GM19328 (cell line): ENCODE results near the gene CAPRIN1.
"Not testable (repeated sequence)": the region's sequence is repeated elsewhere in the genome, so short reads cannot be mapped to it uniquely, and the experiment has no call there.

Experiments
- ATAC-seq: cut with Tn5 transposase; IDR thresholded peaks from one replicate; pipeline ENCODE4 v1.9.1; 2021; ENCODE audit warnings: mild to moderate bottlenecking, moderate library complexity; ENCODE audit not compliant: unreplicated experiment

Gene CAPRIN1

DNA sequence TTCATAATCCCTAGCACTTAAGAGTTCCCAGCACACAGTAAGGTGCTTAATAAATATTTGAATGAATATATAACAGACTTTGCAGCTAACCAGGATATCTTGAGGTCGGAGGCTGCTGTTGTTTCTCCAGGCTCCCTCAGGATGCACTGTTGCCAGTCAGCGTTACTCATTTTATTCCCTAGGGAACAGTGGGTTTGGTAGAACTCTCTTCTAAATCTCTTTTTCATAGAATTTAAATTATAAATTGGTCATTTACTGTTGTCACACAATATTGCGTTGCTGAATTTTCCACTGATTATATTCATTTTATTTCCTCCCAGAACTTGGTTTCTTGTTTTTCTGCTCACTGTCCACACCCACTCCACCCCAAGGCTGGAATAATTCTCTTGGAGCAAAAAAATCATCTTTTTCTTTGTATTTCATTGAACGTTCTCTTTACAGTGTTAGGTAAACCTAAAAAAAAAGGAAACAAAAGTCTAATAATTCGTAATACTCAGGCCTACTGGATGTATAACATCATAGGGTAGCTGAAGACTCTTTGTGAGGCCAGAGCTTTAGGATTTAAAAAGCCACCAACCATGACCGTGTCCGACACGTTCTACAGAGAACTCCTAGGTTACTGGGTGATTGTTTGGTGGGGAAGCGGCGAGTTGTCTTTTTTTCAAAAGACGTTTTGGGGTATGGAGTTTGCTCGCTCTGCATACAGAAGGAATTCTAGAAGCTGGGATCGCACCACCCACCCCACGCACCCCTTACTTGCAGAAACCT, 766 bp upstream of the CAPRIN1 start:
- ATAC-seq, result no peak

DNA sequence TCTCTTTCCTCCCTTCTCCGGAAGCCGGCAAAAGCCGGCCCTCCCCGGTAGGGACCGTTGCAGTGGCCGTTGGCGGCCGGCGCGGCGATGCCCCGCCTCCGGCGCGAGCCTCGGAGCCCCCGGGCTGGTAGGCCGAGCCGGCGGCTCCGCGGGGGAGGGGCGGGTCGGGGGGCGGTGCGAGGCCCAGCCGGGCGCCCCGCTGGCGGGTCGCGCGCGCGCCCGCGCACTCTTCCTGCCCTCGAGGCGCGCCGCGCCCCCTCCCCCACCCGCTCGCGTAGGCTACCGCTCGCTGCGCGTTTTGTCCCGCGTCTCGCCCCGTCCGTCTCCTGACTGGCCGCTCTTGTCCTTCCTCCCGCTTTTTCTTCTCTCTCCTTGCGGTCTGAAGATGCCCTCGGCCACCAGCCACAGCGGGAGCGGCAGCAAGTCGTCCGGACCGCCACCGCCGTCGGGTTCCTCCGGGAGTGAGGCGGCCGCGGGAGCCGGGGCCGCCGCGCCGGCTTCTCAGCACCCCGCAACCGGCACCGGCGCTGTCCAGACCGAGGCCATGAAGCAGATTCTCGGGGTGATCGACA, 591 bp downstream of the CAPRIN1 start:
- peak; percentile 60 for ATAC-seq

DNA sequence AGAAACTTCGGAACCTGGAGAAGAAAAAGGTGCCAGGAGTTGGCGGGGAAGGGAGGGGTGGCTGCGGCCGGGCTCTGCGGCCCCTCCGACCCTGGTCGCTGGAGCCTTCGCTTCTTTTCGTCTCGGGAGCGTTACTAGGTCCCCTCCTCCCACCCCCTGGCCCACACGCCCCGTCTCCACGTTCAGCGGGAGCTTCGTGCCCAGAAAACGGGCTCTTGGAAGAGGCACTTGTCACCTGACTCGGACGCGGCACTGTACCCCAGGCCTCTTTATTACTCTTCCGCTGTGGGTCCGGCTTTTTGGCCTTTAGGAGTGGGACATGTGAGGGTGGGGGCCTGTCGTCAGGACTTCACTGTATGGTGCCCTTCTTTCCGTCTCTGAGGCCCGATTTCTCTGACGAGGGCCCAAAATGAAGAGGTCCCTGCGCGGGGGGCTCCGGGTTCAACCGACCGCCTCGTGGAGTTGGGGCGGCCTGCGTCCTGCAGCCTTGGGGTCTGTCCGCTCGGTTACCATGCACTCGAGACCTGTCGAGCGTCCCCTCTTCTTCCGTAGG, 1.2 kb downstream of the CAPRIN1 start:
- ATAC-seq, result no peak

DNA sequence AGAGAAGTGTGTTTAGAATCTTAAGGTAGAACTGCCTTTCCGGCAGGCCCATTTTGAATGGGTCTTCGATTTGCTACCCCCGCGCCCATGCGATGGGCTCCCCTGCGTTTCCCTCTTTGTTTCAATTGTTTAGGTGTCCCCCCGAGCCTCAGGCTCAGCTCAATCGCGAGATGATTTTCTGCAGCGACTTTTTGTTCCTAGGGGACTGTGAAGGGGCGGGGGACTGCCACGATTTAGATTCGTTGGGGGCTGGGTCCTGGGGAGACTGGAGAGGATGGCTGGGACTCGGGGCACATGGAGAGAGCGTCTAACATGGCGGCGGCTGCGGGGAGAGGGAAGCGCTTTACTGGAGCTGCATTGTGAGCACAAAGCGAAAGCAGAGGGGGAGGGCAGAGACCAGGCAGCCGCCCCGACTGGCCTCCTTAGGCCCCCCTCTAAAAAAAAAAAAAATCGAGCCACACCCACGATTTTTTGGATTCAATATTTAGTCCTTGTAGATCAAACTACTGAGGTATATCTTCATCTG, 1.7 kb downstream of the CAPRIN1 start:
- ATAC-seq, result no peak

DNA sequence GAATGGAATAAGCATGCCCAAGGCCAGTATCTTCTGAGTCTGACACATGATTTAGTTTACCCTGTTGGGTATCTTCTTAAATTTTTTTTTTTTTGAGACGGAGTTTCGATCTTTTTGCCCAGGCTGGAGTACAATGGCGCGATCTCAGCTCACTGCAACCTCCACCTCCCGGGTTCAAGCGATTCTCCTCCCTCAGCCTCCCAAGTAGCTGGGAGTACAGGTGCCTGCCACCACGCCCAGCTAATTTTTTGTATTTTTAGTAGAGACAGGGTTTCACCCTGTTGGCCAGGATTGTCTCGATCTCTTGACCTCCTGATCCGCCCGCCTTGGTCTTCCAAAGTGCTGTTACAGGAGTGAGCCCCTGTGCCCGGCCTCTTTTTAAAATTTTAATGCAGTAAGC, 2.8 kb downstream of the CAPRIN1 start:
- not testable (repeated sequence) for ATAC-seq

DNA sequence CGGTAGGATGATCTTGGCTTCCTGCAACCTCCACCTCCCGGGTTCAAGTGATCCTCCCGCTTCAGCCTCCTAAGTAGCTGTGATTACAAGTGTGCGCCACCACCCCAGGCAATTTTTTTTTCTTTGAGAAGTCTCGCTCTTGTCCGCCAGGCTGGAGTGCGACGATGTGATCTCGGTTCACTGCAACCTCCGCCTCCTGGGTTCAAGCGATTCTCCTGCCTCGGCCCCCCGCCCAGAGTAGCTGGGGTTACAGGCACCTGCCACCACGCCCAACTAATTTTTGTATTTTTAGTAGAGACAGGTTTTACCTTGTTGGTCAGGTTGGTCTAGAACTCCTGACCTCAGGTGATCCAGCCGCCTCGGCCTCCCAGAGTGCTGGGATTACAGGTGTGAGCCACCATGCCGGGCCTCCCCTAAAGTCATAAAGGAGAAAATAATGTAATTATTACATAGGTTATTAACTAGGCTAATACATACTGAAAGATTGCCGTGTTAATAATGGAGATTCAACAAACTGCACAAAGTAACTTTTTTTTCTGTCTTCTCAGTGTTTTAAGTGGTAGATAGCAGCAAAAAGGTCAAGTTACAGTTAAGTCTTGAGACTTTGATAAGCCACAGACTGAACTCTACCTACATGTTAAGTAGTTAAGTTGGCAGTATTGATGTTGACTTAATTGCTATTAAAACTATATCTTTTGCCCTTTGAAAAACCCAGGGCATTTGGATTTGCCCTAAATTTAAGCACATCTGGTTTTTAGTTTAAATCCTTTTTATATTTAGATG, 3.9 kb downstream of the CAPRIN1 start:
- ATAC-seq, result no peak

DNA sequence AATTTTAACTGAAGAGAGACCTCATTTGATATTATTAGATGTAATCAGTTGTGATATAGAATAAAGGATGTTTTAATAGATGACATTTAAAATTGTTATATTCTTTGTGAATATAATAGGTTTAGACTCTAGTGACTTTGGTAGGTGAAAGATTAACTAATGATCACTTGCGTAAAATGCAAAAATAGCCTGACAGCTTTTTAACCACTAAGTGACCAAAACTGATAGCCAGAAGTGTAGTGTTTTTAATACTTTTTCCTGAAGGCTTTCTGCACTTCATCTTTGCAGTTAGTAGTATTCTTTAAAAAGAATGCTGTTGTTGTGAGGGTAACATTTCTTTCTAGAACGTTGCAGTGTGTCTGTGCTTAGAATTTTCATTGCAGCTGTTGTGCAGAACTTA, 5.1 kb downstream of the CAPRIN1 start:
- no peak for ATAC-seq

DNA sequence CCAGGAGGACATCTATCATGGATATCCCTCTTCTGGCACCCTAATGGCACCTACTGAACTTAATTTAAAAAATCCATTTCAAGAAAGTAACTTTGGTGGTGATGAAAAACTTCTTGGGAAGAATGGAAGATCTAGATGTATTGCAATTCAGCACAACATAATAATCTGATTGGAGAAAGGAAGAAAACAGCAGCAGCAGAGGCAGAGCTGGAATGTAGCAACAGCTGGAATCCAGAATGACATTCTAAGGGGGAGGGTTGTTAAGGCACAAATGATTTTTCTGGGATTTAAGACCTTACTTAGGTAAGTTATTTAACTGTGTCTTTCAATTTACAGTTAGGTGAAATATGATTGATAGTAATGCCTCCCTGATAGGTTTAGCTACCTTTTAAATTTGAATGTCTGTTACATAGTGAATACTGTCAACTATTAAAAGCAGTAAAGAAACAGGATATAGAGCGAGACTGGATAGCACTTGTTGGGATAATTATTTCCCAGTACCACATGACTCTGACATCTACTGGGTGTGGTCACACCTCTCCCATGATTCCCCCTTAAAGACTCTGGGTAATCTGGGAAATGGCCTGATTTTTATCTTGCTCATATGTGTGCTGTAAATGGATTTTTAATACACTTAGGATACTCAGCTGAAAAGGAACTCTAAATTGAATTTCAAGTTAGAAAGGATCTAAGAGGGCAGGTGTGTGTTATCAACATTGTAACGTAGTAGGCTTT, 11.7 kb downstream of the CAPRIN1 start:
- ATAC-seq, result no peak

DNA sequence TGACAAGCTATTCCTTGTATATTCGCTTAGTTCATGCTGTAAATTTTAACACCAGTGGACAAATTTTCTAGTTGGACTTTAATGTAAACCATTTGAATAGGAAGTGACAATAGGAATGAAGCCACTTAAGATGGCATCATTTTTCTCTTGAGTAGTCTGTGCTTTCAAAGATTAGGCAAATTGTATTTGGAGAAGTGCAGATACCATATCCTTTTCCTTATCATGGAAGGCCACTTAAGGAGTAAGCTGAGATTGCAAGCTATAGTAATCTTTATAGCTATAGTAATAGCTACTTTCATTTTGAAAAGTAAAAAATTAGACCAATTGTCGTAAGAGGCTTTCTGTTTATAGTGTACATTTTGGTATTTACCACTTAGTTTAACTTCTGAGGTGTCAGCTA, 12.8 kb downstream of the CAPRIN1 start:
- no peak for ATAC-seq

DNA sequence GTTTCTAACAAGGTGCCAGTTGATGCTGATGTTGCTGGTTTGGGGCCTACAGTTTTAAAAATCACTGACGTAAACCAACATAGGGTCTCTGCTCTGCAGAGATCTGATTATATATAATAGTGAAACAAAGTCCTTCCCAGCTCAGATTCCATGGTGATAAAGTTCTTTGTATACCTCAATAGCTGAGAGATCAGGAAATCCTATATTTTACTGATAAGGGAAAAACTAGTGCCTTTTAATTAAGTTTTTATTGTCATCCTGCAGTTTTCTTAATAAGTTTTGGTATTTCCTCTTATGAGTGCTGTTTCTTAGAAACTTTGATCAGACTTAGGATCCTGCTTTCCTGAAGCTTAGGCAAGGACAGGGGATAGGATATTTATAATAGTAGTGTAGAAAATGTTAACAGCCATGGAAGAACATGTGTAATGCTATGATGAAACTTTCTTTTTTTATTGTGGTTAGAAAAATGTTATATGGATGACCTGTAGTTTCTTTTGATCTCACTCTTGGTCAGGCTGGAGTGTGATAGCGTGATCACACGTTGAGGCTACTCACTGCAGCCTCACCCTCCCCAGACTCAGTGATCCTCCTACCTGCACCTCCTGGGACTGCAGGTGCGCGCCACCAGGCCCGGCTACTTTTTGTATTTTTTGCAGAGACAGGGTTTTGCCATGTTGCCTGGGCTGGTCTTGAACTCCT, 14.1 kb downstream of the CAPRIN1 start:
- ATAC-seq, result no peak

DNA sequence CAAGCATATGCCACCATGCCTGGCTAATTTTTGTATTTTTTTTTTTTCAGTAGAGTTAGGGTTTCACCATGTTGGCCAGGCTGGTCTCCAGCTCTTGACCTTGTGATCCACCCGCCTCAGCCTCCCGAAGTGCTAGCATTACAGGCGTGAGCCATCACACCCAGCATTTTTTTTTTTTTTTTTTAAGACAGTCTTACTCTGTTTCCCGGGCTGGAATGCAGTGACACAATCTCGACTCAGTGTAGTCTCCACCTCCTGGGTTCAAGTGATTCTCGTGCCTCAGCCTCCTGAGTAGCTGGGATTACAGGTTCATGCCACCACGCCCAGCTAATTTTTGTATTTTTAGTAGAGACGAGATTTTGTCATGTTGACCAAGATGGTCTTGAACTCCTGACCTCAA, 15.2 kb downstream of the CAPRIN1 start:
- not testable (repeated sequence) for ATAC-seq

DNA sequence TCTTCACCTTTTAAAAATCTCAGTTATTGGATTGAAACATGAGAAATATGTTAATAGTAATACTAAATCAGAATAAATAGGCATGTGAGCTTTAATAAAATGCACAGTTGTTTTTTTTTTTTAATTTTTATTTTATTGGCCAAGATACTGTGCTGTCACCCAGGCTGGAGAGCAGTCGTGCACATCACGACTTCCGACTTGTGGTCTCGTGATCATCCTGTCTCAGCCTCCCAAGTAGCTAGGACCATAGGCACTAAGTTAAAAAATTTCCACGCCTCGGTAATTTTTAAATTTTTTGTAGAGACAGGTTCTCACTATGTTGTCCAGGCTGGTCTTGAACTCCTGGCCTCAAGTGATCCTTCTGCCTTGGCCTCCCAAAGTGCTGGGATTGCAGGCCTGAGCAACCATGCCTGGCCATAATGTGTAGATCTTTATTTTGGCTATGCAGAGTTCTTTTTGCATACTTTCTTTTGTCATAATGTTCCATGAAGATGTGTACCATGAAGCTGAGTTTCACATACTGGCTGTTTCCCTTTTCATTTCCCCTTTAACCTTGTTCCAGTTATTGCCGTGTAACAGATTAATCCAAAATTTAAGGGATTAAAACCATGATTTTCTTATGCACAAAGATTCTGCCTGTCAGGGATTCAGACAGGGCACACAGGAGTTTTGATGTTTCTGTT, 16.0 kb downstream of the CAPRIN1 start:
- ATAC-seq, result no peak

DNA sequence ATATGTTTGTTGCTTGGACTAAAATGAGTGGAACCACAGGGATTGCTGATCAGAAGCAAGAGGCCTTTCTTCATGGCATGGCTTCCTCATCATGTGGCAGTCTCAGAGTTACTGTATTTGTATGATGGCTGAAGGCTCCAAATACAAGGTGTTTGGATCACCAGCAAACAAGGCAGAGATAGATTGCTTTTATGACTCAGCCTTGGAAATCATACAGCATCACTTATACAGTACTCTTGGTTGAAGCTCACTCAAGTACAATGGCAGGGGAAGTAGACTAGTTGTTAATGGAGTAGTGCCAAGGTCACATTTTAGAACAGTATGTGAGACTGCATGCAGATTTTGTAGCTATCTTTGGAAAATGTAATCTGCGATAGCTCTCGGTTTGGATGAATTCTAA, 16.6 kb downstream of the CAPRIN1 start:
- ATAC-seq, result no peak

DNA sequence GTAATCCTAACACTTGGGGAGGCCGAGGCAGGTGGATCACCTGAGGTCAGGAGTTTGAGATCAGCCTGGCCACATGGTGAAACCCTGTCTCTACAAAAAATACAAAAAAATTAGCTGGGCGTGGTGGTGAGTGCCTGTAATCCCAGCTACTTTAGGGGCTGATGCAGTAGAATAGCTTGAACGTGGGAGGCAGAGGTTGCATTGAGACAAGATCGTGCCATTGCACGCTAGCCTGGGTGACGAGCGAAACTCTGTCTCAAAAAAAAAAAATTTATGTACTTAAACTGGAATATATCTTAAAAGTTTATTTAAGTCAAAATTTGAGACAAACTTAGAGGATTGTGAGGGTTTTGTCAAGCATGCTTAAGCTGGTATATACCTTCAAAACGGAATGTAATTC, 19.8 kb downstream of the CAPRIN1 start:
- ATAC-seq, result not testable (repeated sequence)

DNA sequence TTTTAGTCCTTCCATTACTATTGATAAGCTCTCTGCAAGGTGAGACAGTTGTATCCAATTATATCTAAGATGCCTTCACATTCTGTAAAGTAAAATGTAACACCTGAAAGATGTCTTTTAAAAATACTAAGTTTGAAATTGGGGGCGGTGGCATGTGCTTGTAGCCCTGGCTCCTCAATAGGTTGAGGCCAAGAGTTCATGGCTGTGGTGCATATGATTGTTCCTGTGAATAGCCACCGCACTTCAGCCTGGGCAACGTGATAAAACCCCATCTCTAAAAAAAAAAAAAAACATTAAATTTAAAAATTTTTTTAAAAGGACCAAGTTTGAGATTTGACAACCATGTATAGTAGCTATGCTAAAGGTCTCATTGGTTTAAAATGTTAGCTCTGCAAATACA, 20.5 kb downstream of the CAPRIN1 start:
- no peak for ATAC-seq

DNA sequence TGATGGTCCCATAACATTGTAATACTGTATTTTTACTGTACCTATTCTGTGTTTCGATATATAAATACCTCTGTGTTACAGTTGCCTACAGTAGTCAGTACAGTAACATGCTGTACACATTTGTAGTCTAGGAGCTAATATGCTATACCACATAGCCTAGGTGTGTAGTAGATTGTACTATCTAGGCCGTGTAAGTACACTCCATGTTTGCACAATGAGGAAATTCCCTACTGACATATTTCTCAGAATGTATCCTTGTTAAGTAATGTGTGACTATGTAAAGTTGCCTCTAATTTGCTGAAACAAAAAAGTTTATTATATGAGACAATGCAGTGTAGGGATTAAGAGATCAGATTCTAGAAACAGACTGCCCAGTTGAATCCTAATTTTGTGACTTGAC, 21.3 kb downstream of the CAPRIN1 start:
- no peak for ATAC-seq

DNA sequence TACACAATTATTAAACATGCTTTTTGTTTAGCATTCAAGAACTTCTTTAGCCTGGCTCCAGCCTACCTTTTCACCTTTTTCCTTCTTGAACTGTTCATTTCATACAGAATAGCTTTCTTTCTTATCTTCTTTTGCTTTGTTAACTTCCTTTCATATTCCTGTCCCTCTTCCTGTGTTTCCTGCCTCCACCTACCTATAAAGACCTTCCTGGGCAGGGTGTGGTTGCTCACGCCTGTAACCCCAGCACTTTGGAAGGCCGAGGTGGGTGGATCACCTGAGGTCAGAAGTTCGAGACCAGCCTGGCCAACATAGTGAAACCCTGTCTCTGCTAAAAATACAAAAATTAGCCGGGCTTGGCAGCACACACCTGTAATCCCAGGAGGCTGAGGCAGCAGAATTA, 22.9 kb downstream of the CAPRIN1 start:
- ATAC-seq, result no peak

DNA sequence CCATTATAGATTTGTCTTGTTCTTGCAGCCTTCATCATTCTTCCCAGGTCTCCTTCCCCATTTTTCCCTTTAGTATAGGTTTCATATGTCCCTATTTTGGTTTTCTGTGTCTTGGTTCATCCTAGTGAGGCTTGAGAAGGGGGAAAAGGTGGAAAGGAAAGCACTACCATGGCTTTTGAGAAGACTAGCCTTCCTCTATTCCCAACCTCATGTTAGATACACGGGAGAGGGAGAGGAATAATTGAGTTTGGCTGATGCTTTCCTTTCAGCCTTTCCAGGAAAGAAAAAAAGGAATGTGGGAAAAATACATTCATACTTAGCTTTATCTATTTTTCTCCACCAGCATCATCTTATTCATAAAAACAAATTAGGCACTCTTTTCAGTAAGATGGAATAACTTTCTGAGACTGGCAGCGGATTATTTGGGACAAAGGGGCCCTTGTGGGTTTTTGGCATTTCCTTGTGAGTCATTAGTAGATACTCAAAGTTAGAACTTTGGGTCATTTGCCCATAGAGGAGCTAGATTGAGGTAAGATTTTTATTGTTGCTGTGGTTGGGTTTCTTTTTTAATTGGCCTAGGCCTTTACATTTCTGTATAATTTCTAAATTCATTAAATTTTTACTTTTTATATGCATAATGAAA, 23.8 kb downstream of the CAPRIN1 start:
- ATAC-seq, result no peak

DNA sequence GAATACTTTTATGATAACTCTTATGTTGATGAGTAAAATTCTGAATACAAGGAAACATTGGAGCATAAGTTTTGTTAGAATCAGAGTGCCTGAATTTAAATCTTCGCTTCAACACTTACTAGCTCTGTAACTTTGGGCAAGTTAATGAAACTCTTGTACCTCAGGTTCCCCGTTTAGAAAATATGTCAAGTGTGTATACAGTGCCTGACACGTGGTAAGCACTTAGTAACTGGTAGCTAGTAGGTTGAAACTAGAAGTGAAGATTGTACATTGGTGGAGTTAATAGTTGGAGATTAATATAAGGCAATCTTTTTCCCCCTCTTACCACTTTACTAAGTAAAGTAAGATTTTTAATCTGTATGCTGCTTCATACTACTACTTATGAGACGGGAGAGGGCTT, 29.1 kb downstream of the CAPRIN1 start:
- ATAC-seq, result no peak
